Stromal cell of bone marrow (primary cell): ENCODE measurements around the gene RBBP8.

Experiments used
- DNase-seq: peaks from one replicate; pipeline ENCODE4 v3.0.0-alpha.2; 2012; ENCODE audit warnings: low read depth

The RBBP8 gene

DNA sequence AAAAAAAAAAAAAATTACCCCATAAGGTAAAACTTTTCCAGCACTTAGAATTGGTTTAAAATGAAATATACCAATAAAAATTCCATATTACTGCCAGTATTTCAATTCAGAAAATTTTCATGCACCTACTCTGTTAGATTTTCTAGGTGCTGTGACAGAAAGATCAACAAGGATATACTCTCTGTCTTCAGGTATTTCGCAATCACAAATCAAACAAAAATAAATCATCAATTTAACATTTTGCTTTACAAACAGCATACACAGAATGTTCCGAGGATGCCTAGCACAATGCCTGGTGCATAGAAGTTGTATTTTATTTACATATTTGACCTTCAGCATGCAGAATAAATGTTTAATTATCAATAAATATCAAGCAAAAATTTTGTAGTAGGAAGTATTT is 66.5 kb downstream of the RBBP8 start:
- DNase-seq, result no peak

DNA sequence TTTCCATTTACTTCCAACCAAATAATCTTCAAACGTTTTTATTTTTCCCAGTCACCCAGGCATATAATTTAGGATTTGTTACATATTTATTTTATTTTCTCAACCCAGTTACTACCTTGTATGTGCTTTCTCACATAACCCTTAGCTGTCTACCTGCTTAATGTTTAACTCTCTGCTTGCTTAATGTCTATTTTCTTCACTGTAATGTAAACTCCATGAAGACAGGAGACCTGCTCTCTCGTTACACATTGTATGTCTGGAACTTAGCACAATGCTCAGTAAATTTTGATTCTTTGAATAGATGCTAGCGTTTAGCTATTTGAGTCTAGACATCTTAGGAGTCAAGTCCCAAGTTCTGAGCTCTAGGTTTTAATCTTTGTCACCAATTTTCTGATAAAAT is 70.2 kb downstream of the RBBP8 start:
- no peak for DNase-seq

DNA sequence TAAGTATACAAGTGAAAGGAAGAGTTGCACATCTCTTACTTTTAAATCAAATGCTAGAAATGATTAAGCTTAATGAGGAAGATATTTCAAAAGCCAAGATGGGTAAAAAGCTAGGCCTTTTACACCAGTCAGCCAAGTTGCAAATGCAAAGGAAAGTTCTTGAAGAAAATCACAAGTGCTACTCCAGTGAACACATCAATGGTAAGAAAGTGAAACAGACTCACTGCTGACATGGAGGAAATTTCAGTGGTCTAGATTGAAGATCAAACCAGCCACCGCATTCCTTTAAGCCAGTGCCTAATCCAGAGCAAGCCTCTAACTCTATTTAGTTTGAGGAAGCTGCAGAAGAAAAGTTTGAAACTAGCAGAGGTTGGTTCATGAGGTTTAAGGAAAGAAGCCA is 79.1 kb downstream of the RBBP8 start:
- no peak for DNase-seq

DNA sequence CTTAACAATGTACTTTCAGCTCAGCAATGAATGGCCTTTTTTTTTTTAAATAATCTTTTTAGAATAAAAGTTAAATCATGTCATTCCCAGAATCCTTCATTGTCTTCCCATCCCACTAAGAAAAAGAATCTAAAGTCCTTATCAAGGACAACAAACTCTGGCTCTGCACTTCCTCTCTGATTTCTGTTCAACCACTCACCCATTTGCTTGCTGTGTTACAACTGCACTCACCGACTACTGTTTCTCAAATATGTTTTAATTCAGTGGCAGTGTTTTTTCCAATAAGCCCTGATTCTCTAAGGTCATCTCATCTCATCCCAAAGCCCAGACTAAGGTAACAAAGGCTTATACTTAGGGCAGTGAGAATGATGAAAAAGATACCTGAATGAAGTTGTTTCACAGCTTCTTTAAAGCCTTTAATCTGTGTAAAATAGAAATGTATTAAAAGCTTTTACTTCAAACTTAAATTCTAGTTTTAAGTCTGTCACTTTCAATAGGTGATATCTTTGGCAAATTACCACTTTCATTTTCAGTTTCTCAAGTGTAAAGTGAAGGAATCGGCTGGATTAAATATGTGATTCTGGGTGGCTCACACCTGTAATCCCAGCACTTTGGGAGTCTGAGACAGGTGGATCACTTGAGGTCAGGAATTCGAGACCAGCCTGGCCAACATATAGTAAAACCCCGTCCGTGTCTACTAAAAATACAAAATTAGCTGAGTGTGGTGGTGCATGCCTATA is 87.6 kb downstream of the RBBP8 start:
- DNase-seq, result no peak

DNA sequence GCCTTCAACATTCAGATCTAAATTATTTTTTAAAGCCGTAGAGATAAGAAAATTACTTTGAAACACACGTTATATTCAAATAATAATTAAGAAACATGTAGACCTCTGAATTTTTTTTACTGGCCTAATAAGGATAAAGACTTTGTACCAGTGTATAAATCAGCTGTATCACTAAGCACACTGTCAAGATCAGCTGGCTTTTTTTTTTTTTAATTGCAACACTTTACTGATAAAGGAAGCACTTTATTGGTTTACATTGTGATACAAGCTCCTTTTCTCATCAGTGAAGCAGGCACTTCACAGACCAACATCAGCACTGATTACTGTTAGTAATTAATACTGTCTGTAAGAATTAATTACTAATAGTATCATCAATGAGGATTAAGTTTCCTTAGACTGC is 88.5 kb downstream of the RBBP8 start:
- no peak for DNase-seq

DNA sequence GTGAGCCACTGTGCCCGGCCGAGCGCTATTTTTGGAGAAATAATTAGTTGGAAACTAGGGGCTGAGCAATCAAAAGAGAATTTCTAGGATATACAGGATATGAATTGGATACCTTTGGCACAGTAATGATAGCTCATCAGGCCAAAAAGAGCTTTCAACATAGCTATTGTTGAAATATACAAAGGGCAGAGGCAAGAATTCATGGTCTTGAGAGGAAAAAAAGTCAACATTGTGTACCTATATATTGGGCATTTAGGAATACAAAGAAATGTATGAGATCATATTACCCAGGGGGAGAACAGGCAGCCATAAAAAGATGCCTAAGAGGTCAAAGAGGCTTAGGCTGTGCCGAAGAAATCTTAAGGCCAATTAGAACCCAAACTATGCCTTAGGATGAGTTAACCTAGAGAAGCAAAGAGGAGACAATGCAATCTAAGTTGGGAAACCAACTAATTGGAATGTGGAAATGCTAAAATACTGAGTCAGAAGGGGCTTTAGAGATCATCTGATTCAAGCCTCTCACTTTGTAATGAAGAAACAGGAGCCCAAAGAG is 99.0 kb downstream of the RBBP8 start:
- DNase-seq, result peak; percentile 32

DNA sequence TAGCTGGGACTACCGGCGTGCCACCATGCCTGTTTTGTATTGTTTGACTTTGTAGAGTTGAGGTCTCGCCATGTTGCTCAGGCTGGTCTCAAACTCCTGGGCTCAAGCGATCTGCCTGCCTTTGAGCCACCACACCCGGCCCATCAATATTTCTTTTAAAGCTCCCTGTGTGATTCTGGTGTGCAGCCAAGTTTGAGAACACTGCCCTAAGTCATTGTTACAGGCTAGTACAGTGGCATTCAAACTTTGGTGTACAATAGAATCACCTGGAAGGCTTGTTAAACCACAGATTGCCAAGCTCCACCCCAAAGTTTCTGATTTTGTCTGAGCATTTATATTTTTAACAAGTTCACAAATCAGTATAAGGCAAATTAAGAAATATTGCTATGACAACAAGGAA is 99.9 kb downstream of the RBBP8 start:
- no peak for DNase-seq

DNA sequence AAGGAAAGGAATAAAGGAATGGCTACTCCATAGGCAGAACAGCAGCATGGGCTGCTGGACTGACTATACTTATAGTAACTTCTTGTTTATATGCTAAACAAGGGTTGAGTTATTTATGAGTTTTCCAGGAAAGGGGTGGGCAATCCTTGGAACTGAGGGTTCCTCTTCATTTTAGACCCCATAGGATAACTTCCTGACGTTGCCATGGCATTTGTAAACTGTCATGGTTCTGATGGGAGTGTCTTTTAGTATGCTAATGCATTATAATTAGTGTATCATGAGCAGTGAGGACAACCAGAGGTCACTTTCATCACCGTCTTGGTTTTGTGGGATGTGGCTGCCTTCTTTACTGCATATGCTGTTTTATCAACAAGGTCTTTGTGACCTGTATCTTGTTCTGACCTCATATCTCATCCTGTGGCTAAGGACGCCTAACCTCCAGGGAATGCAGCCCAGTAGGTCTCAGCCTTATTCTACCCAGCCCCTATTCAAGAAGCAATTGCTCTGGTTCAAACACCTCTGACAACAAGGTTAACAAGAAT is 103.6 kb downstream of the RBBP8 start:
- no peak for DNase-seq

DNA sequence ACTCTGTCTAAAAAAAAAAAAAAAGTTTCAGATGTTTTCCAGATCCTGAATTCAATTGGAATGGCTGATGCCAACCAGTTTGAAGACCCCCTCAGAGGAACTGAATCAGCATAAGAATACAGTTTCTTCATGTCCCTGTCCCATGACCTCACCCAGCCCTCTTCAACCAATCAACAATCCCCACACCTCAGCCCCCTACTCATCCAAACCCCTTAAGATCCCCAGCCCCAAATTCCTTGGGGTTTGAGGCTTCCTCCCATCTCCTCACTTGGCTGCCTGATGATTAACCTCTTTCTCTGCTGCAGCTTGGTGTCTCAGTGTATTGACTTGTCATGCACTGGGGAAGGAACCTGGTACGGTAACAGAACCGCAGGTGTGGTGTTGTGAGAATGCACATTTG is 104.5 kb downstream of the RBBP8 start:
- DNase-seq, result no peak

DNA sequence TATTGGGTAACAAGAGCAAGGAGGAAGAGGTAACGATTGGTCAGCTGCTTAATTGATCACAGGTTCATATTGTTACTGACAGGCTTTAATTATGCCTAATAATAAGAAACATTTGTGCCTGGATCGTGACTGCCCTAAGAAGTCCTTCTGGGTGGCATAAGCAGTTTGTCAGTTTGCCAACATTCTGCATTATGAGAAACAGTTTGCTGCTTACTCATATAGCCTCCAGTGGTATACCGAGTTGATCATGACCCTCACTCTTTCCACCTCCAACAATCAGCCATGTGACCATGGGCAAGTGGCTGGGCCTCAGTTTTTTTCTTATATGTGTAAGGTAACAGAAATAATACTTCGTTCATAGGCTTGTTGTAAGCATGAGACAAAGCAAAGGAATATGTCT is 105.6 kb downstream of the RBBP8 start:
- no peak for DNase-seq

DNA sequence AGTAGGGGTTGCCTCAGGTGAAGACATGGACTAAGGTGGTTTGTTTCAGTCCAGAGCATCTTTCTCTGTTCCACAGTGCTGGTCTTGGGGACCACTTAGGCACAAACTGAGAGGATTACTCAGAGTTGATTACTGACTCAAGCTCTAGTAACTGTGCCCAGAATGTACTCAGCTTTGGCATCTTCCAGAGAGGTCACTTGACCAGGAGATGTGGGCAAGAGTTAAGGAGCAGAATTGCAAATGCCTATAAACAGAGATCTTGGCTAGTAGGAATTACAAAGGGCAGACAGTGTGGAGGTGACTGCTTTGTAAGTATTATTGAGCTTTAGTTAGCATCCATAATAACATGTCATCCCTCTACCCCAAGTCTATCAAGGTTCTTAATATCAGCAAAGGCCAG is 109.0 kb downstream of the RBBP8 start:
- DNase-seq, result no peak

DNA sequence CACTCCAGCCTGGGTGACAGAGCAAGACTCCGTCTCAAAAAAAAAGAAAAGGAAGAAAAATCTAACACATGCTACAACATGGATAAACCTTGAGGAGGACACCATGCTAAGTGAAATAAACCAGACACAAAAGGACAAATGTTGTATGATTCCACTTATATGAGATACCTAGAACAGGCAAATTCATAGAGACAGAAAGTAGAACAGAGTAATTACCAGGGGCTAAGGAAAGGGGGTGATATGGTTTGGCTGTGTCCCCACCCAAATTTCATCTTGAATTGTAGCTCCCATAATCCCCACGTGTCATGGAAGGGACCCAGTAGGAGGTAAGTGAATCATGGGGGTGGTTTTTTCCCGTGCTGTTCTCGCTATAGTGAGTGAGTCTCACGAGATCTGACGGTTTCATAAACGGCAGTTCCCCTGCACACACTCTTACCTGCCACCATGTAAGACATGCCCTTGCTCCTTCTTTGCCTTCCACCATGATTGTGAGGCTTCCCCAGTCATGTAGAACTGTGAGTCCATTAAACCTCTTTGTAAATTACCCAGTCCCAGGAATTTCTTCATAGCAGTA is 110.8 kb downstream of the RBBP8 start:
- no peak for DNase-seq

DNA sequence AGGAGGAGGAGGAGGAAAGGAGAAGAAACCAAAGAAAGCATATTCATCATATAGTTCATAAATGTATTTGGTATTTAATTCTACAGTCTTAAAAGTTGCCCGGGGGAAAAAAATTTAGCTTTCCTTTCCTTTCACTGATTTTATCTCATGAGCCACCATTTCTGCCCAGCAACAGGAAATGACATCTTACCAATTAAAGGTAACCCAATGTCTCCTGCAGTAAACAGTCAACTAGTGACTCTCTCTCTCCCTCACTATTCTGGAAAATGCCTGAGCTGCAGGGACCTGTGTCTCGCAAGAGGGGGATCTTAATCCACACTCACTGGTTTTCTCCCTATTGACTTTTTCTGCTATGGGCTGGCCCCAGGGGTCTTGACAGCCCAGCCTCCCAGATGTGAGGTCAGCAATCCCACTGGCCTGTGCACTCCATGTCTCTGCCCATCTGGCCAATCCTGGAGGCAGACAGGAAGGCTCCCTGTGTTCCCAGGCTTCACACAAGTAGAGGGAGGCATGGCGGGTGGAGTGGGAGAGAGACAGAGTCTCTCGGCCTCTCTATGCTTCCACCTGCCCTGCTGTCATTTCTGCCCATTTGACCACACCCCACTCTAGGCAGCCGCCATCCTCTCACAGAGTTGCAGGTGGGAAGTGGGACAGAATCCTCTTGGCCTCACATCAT is 116.7 kb downstream of the RBBP8 start:
- no peak for DNase-seq

DNA sequence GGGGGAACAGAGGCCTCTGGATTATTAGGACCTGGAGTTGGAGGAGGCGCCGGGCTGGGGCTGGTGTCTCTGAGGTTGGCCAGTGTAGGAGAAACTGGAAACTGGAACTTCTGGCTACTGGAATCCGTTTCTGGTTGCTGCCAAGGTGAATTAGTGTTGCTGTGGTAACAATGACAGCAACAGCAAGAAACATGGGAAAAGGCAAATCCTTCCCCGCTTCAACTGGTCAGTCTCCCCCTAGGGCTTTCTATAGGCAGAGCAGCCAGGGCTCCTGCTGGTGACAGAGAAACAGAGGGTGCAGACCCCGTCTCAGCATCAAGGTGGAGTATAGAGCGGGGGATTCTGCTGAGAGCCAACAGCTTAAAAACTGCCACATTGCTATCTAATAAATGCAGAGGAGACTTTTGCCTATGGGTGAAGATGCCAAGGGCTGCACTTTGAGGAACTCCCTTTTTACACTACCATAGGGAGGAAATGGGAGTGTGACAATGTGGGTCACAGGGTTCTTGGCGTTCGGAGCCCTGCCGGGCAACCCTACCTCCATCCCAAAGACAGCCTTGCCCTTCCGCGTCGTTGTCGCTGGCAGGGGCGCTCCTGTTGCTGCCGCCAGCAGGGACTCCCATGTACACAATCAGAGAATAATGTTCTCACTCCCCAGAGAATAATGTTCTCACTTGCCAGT is 120.8 kb downstream of the RBBP8 start:
- peak; percentile 72 for DNase-seq

DNA sequence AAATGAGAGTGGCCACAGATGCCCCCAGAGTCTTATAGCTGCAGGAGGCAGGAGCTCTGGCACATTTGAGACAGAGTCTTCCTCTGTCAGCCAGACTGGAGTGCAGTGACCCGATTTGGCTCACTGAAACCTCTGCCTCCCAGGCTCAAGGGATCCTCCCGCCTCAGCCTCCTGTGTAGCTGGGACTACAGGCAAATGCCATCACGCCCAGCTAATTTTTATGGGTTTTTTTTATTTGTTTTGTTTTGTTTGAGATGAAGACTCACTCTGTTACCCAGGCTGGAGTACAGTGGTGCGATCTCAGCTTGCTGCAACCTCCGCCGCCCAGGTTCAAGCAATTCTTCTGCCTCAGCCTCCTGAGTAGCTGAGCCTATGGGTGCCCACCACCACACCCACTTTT is 121.4 kb downstream of the RBBP8 start:
- no peak for DNase-seq

DNA sequence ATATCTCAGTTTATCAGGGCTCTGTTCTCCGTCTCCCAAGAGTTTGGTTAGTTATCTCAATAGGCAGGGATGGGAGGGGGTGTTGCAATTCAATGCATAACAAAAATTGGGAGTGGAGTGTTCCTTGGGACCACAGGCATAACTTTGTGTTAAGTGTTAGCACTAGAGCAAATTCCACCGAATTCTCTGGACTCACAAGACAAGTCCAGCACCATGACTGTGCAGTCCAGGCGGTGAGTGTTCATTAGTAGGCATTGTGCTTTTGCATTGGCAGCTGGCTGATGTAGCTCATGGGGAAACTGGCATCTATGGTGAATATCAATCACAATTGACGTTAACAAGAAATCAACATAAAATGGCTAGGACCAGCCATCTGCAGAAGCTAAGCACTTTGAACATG is 123.2 kb downstream of the RBBP8 start:
- no peak for DNase-seq

DNA sequence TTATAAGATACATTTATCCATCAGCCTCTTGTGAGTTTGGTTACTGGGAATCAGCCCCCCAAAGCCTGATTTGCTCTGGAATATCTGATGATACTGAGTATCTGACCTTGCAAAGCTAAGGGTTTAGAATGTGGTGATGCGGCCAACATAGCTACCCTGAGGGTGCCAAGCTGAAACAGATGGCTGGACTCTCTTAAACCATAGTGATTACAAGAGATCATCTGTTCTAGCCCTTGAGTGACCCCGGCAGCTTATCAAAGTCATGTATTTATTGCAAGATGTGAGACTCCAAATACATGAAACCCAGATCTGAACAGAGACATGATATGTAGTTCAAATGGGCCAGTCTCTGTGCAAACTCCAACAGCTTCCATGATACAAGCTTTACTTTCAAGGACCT is 124.0 kb downstream of the RBBP8 start:
- no peak for DNase-seq

DNA sequence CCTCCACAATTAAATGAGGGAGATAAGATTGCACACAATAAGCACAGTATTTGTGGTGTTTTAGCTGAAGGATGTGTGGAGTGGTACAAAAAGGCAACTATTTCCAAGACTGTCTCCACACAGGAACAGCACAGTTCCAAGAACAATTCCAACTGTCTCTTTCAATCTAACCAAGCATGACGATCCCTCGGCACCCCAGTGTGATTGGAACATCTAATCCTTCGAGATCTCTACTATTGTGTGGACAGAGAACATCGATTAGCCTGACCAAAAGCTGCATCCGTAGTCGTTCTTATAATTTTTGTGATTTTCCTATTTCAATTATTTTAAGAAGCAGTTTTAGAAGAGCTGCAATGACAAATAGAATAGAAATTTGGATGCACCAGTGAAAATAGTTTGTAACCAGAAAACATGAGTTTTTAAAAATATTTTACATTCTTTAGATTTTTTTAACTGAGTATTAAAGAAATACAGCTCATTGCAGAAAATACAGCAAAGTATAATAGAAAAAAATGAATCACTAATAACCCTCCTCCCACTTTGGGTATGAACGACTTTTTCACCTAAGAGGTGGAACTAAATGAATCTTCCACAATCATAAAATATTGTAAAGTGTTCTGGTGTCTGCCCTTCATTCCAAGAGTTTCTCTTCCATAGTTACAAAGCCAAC is 125.8 kb downstream of the RBBP8 start:
- DNase-seq, result no peak

DNA sequence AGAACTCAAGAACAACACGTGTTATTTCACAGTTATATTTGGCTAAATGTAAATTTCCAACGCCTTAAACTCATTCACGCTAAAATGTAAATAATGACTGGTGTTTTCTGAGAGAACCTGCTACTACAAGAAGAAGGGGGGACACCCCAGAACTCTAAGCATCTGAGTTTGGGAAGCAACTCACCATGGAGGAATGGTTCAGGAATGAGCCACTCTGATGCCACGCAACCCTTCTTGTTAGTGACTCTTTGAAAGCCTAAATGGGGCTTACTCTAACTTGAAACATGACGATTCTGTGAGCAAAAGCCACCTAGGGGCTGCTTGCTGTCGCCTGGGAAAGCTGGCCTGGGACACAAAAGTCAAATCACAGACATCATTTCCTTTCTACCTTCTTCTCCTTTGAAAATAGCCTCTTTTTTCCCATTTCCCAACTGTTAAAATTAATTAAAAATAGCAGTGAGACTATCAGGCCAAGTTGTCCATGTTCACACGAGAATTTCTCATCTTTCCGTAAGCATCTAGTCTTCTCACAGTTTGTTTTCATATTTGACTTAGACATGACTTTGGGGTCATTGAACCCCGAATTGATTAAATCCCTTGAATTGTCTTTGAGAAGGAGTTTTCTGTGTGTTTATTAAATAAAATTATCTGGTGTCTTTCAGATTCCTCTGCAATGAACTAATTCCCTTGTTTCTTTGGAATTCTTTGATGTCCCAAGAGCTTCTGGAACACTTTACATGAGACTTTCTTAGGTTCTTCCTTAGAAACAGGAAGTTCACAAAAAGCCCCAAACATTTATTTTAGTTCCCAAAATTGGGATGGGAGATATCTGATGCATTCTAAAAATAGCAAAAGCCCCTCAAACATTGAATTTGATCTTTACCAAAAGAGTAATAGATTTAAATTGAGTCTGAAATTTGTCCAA is 126.7 kb downstream of the RBBP8 start:
- no peak for DNase-seq

DNA sequence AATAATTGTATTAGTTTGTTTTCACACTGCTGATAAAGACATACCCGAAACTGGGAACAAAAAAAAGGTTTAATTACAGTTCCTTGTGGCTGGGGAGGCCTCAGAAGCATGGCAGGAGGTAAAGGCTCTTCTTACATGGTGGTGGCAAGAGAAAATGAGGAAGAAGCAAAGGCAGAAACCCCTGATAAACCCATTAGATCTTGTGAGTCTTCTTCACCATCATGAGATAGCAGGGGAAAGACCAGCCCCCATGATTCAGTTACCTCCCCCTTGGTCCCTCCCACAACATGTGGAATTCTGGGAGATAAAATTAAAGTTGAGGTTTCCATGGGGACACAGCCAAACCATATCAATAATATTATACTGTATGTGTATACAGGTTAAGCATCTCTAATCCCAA is 128.9 kb downstream of the RBBP8 start:
- no peak for DNase-seq

DNA sequence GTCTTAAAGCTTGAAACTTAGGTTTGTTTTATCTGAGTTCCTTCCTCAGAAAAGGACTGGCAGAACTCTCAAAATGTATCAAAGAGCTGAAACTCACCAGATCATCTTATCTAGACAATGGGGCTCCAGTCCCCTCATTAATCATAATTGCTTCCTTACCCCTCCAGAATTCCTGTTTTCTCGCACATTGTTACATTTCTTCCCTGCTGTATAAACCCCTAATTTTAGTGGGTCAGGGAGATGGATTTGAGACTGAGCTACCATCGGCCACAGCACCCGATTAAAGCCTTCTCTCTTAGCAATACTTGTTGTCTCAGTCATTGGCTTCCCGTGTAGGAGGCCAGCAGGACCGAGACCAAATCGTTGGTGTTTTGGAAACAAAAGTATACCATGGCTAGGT is 130.4 kb downstream of the RBBP8 start:
- no peak for DNase-seq
